AG20443 (cell line): ENCODE results near the gene SPECC1.
A peak's percentile ranks its signal among the peaks of the same experiment; 100 is the strongest.
"Not testable (repeated sequence)": the region's sequence is repeated elsewhere in the genome, so short reads cannot be mapped to it uniquely, and the experiment has no call there.

Experiments used
- DNase-seq: peaks from one replicate; pipeline ENCODE4 v3.0.0; 2012; ENCODE audit warnings: low spot score, mixed read lengths

Gene SPECC1

DNA sequence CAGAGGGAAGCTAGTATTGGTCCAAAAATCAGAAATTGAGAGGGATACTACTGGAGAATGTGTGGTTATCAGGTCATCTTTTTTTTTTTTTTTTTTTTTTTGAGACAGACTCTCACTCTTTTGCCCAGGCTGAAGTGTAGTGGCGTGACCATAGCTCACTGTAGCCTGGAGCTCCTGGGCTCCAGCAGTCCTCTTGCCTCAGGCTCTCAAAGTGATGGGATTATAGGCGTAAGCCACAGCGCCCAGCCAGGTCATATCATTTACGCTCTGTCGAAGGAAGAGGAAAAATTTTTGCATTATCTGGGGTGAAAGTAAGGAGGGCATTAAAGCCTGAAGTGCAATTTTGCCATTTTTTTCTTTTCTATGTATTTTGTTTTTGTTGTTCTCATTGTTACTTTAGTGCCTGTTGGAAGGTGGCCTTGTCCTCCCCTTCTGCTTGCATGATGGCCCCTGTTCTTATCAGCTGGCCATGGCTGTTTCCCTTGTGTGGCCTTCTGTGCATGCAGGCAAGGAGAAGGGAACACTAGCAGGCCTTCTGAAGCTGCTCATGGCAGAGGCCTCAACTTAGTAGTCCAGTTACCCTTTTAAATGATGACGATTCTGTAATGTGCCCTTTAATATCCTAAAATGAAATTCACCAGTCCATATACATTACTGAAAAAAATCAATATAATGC lies 118.3 kb downstream of the SPECC1 start:
- no peak for DNase-seq

DNA sequence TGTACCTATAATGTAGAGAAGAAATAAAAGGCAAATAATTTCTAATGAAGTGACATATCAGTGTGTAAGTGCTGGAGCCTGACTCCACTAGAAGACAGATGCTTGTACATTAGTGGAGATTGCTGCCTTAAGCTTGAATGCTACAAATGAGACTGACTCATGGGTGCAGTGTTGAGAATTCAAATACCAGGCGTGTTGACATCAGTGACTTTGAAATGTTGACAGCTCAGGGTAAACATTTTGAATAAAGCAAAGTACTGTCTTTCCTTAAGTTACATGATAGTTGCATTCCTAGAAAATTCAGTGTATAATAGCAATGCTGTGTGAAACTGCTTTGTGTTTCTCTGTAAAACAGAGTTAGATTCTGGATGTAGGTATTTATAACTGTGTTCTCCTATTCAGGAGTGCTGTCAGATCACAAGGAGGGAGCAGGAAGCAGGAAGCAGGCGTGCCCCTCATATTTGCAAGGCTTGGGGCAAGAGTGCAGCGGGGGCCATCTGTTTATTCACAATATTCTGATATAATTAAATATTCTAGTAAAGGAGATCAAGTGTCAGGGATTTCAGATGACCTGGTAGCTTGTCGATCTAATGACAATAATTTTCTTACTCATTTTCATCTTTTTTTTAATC lies 119.0 kb downstream of the SPECC1 start:
- peak; percentile 48 for DNase-seq

DNA sequence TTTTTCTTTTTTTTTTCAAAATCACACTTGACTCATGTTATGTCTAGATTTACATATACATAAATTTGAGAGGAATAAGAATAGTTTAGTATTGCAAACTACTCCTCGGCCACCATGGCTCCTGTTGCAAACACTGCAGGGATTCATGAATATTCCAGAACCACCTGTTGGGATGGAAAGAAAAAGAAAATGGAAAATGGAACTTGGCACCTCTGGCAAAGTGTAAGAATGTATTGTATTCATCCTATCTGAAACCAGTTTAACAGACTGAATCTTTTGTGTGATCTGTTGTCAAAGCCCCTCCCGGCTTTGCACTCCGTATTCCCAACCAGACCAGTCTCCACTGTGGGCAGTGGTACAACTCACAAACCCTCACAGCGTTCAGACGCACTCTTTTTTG lies 124.4 kb downstream of the SPECC1 start:
- DNase-seq = no peak

DNA sequence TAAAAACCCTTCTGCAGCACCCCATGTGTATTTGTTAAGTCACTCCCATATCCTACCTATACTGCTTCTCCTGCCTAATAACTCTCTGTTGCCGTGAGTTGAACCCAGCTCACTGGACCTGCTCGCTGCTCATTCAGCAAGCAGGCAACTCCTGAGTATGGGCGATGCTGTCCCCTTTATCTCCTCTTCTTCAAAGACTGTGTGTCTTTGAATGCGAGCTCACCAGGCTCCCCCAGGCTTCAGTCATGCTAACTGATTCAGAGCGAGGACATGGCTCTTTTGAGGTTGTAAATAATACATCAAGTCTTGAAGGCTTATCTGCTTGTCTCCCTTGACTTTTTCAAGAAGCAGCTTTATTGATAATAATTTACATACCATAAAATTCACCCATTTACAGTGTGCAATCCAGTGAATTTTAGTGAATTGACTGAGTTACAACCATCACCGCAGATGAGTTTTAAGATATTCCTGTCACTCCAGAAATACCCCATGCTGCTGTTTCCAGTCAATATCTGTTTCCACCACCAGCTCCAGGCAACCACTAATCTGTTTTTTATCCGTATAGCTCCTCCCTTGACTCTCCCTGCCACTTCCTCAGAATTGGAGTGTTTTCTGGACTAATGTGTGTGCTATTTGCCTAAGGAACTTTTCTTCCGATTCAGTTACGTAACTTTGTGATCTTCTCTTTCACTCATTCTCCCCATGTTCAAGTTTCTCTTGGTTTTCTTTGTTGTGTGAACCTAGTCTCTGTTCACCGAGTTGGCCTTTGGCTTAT lies 132.2 kb downstream of the SPECC1 start:
- no peak for DNase-seq

DNA sequence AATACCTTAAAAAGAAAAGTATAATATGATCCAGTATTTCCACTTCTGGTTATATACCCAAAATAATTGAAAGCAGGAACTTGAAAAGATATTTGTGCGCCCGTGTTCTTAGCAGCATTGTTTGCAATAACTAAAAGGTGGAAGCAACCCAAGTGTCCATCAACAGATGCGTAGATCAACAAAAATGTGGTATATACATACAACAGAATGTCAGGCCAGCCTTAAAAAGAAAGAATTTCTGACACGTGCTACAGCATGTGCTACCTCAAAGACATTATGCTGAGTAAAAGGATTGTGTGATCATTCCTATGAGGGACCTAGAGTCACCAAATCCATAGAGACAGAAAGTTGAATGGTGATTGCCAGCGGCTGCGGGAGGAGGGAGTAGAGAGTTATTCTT lies 133.1 kb downstream of the SPECC1 start:
- no peak for DNase-seq

DNA sequence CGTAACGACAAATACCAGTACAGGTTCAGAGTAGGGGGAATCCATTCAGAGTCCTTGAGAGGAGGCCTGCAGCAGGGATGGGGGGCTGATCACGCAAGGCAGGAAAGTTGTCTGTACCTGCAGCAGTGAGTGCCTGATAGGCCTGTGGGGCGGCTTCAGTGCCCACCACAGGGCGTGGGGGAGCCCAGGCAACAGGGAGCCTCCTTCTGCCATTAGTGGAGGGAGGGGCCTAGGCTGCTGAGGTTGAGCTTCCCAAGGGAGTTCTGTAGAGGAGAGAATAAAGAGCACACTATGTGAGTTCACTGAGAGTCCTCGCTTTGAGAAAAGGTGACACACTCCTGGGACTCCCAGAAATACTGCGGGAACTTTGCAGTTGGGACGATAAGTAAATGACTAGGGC lies 134.6 kb downstream of the SPECC1 start:
- DNase-seq = no peak

DNA sequence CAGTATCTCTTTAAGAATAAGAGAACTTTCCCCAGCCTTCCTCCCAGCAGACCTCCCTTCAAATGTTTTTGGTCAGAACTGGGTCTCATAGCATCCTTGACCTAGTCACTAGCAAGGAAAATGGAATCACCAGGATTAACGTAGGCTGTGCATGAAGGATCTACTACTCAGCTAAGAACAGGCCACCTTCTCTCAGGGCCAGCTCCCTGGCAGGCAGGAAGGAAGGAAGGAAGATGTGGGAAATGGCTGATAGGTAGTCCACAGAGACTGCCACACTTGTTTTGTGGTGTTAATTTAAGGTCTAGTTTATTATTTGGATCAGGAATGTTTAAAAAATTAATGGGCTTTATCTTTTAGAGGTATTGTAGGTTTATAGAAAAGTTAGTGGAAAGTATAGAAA lies 136.4 kb downstream of the SPECC1 start:
- DNase-seq = no peak

DNA sequence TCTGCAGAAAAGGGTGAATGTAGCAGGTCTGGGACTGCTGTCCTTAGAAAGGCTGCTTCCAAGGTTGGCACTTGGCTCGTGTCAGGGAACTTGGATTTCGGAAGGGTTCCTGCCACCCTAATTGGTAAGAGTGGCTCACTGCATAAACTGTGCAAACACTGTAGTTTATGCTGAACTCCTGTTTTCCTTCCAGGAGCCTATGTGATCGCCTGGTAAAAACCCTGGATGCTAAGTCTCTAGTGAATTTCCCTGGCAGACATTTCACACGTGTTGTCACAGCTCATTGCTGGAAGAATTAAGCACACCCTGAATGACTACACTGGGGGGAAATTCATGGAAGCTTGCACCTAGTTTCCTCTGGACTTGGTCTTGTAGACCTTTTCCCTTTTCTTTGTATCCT lies 140.1 kb downstream of the SPECC1 start:
- no peak for DNase-seq

DNA sequence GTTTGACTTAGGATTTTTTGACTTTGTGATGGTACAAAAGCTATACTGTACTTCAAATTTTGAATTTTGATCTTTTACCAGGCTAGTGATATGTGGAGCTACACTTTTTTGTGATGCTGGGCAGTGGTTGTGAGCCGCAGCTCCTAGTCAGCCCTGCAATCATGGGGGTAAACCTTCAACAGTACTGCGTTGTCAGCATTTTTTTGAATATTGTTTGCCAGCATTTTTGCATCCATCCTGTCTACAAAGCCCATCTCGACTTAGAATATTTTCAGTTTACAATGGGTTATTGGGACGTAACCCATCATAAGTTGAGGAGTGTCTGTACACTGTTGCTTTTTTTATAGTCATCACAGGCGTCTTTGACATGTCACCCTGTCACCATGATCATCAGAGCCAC lies 142.0 kb downstream of the SPECC1 start:
- no peak for DNase-seq

DNA sequence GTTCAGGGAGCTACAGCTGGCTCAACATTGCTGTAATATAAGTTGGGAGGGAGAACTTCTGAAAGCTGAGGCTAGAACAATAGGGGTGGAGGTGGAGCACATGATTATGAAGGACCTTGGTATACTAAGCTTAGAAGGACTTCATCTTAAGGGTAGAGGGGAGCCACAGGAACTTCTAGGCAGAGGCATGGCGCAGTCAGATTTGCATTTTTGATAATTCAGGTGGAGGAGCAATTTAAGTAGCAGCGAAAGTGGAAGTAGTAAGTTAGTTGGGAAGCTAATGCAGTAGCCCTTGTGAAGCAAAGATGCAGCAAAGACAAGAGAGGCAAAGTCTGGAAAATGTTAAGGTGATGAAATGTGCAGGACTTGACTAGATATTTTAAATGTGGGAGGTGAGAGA lies 144.1 kb downstream of the SPECC1 start:
- no peak for DNase-seq

DNA sequence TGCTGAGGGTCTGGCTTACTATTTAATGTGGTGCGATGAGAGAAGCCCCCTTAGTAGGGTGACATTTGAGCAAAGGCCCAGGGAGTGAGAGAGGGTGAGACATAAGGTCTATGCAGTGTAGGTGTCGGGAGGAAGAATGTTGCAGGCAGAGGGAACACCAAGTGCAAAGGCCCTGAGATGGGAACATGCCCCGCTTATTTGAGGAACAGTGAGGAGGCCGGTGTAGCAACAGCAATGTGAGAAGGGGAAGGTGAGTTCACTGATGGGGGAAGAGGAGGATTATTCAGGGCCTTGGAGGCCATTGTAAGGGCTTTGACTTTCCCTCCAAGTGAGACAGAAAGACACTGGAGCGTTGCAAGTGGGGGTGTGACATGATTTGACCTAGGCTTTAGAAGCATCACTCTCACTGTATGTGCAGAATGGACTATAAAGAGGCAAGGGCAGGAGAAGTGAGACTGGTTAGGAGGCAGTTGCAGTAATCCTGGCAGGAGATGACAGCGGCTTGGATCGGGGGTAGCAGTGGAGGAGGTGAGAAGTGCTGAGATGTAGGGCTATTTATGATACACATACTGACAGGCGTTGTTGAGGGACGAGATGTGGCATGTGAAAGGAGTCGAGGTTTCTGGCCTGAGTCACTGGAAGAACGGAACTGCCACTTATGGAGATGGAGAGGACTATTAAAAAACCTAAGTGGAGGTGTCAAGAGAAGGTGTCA lies 145.3 kb downstream of the SPECC1 start:
- DNase-seq = no peak

DNA sequence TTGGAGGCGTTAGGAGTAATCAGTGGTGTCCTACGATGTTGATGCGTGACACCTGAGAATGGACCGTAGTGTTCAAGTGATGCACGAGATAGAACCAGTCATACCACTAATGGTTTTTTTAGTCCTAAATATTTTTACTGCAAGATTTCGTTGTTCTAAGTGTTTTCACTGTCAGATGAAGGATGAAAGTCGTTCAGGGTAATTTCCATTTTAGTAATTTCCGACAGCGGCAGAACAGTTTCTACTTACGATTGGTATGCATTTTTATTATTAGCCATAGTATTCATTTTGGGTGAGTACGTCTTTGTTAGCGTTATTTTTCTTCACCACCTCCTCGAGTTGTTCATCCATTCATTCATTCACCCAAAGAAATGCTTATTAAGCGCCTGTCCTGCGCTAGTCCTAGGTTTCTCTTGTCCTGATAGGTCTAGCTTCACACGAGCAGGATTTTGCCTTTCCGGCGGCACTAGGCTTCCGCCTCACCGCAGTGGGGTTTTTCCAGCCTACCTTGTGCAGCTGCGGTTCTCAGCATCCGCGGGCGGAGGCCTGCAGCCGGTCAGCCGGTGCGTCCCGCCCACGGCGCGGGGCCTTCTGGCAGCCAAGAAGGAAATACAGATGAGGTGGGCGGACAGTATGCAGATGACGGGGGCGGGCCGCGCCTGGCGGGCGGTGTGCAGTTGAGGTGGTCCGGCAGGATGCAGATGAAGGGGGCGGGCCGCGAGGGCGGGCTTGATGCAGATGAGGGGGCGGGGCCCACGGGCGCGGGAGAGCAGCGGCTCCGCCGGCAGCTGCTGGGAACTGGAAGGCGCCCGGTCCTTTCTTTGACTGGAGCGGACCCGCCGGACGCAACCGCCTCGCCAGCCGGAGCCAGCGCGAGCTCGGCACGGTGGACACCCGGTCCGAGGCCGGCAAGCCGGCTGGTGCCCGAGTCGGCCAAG lies 146.4 kb downstream of the SPECC1 start:
- DNase-seq = peak; percentile 95

DNA sequence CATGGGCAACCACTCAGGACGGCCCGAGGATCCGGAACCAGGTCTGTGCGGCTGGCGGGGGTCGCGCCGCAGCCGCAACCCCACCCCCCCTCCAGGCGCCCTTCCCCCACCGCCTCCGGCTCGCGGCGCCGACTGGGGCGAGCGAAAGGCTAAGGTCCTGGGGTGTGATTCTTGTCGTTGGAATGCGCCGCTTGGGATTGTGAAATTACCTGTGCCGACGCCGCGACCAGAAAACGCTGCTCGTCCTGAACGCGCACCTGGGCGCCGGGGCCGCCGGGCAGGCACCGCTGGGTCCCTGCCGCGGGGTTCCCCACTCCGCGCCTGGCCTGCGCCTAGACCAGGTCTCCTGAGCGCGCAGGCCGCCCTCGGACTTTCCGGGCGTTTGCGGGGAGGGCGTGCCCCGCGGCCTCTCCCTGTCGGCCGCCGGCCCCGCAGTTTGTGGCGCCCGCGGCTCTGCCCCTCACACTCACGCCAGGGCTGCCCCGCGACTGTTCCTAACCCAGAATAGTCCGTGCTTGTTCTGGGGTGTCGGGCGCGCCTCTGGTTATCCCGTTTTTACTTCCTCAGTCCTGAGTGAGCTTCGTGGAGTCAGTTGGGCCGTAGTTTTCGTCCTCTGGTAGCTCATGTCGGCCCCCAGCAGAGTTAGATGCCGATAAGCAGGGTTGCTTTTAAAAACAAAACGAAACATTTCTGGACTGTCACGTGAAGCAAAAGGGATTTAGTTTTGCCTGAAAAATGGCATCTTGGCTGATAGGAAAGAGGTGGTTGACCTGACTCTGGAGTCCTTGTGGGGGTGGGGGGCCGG lies 147.2 kb downstream of the SPECC1 start:
- peak; percentile 56 for DNase-seq

DNA sequence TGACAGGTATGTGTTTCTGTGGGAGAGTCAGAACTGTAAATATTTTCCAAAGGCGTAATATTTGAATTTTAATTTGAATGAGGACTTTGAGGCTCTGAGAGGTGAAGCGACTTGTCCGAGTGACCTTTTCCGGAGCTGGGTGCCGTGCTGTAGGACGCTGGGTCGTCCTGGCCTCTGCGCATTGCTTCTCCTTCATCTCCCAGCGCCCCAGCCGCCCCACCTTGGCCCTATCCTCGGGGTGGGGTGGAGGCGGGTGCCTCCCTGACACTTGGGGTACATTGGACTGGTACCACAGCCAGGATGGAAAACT lies 147.8 kb downstream of the SPECC1 start:
- DNase-seq = no peak

DNA sequence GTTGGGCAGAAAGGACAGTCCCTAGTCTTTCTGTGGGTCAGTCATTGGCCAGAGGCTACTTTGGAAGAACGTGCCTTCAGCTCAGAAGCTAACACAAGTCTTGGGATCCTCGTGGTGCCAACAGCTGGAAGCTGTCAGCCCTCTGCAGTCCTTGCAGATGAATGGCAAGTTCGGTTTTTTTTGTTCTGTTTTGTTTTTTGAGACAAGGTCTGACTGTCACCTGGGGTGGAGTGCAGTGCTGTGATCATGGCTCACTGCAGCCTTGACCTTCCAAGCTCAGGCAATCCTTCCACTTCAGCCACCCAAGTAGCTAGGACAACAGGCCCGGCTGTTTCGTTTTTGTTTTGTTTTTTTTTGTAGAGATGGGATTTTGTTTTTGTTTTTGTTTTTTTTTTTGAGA lies 149.4 kb downstream of the SPECC1 start:
- DNase-seq = no peak

DNA sequence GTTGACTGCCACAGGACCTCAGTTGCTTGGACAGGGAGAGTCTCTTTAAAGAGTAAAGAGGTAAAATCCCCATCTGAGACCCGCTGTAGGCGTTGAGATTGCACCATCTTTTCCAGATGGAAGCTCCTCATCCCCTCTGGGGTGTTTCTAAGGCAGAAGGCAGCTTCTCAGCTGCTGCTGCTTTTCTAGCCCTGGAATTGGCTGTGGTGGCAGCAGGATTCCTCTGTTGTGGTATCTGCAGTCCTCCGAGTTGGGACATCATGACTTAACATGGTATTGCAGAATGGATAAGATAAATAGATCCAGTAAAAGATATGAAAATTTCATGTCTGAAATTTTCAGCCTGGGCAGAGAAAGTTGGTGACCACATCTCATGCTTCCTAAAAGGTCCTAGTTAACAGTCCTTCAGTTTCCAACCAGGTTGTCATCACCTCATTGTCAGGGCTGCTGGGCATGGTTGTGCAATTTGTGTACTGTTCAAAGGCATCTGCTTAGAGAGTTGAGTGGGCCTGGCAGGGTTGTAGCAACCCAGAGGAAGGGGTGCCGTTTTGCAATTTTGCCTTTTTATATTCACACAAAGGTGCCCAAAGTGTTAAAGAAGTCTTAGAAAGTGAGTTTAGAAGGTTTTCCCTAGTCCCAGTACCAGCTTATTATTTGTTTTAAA lies 150.4 kb downstream of the SPECC1 start:
- no peak for DNase-seq

DNA sequence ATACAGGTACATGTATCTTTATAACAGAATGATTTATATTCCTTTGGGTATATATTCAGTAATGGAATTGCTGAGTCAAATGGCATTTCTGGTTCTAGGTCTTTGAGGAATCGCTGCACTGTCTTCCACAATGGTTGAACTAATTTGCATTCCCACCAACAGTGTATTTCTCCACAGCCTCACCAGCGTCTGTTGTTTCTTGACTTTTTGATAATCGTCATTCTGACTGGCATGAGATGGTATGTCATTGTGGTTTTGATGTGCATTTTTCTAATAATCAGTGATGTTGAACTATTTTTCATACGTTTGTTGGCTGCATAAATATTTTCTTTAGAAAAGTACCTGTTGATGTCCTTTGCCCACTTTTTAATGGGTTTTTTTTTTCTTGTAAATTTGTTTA lies 156.4 kb downstream of the SPECC1 start:
- not testable (repeated sequence) for DNase-seq

DNA sequence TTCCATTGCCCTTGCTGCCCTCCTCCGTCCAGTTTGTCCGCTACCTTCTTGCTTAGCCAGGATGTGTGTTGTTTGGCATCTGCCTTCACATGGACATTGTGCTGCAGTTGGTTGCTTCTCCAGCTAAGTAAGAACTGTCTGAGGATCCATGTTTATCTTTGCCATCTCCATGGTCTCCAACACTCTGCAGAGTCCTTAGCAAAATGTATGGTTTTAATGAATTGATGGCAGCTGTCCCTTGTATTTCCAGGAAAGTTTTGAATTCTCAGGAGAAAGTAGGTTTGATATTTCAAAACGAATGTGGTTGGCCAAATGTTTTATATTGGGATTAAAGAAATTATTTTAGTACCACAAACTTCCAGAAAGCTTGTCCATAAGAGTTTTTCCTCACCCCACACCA lies 160.9 kb downstream of the SPECC1 start:
- DNase-seq = no peak

DNA sequence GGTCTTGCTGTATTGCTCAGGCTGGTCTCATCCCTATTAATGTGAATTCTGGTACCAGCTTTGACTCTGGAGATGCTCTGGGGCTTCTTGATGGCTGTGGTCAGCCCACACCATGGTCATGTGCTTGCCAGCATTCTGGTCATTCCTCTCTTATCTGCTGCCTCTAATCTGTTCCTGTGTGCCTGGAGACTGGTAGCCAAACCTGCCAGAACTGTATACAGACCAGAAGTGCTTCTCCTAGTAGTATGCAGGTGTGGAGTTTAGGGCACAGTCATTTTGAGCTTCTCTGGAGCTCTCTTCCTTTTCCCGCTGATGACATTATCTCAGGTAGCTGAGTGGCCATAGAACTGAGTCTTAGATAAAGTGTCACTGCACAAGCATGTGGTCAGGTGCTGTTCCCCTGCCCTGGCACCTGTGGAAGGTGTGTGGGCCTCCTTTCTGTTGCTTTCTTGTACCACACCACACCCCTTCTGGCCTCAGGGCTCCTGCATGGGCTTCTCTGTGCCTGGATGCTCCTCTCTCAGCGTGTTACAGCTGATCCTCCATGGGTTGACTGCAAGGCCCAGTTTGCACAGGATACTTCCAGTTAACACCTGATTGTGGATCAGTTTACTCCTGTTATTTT lies 162.7 kb downstream of the SPECC1 start:
- no peak for DNase-seq

DNA sequence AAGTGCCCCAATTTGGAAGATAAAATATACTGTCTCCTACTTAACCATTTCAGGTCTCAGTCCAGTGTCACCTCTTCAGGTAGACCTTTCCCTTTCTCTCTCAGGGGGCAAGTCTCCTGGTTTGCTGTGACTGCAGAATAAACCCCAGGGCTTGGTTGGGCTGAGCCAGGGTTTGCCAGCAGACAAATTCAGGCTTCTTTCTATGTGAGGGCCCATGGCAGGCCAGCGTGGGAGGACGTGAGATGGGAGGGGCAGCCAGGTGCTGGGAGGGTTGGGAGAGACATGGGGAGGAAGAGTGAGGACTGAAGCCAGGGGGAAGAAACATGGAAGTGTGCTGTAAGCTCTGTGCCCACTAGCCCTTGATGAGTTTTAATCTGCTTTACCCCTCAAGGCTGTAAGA lies 163.2 kb downstream of the SPECC1 start:
- DNase-seq = no peak
